Heart right ventricle (tissue), 16 donors: ENCODE data around the gene TOP3B. TPM values are rescaled to one million over a fixed set of nuclear protein-coding genes. Genes with fewer than 3 reads are reported as not detected.

ENCODE experiments used
- ATAC-seq, 8 donors: fragments of 200-7000 bp; cut with Tn5 transposase; one replicate each; pipeline ENCODE4 v1.9.1; 2020; ENCODE audit warnings: mild to moderate bottlenecking in 8 of 8, moderate library complexity in 8 of 8, moderate number of reproducible peaks in 1 of 8
- DNase-seq, 2 donors: peaks; one replicate each; pipeline ENCODE4 v3.0.0-alpha.2; 2020
- H3K27ac ChIP-seq, 10 donors: fragments of 200-600 bp; sonication (generic) in 2 of 10; one replicate each; pipeline versions ENCODE4 v1.5.0 to v1.8.0; 2020 to 2022; ENCODE audit warnings: mild to moderate bottlenecking in 3 of 10
- H3K27me3 ChIP-seq, 7 donors: fragments of 200-600 bp; one replicate each; pipeline ENCODE4 v1.8.0; 2021 to 2022; ENCODE audit warnings: mild to moderate bottlenecking in 2 of 7
- H3K36me3 ChIP-seq, 9 donors: fragments of 200-600 bp; sonication (generic) in 1 of 9; one replicate each; pipeline versions ENCODE4 v1.5.0 to v1.8.0; 2020 to 2022; ENCODE audit warnings: mild to moderate bottlenecking in 2 of 9
- H3K4me1 ChIP-seq, 9 donors: fragments of 200-600 bp; sonication (generic) in 1 of 9; one replicate each; pipeline versions ENCODE4 v1.5.0 to v1.8.0; 2020 to 2022; ENCODE audit warnings: mild to moderate bottlenecking in 4 of 9
- H3K4me3 ChIP-seq, 10 donors: fragments of 200-600 bp; sonication (generic) in 2 of 10; one replicate each; pipeline versions ENCODE4 v1.5.0 to v1.8.0; 2020 to 2022; ENCODE audit warnings: mild to moderate bottlenecking in 7 of 10, moderate library complexity in 2 of 10
- H3K9me3 ChIP-seq, 11 donors: fragments of 200-600 bp in 10 of 11; sonication (generic) in 2 of 11; one replicate each; pipeline versions ENCODE4 v1.5.0 to v1.8.0; 2013 to 2022; ENCODE audit warnings: mild to moderate bottlenecking in 2 of 11, control low read depth in 1 of 11, moderate library complexity in 1 of 11
- WGBS, 2 donors: extraction: QIAGEN DNeasy Blood & Tissue Kit; methylation state at CpG; one replicate each; pipeline ENCODE4 v1.1.7; 2013; ENCODE audit warnings: inconsistent platforms in 1 of 2; 5-methylcytosine and 5-hydroxymethylcytosine counted together
- intact Hi-C, 10 donors: fragments of 100-400 bp; cut with DNase I; formaldehyde crosslinking; loops; one replicate each; pipeline versions ENCODE4 v1.11.1 to v1.14.2; 2022
- polyA plus RNA-seq, 2 donors: library from polyadenylated mRNA; stranded (reverse); fragments of 200-250 nt; gene quantifications; one replicate each; pipeline ENCODE4 v1.2.3, GENCODE V29; 2013
- total RNA-seq, 10 donors: library from RNA; stranded (reverse); fragmentation: NEBNext Ultra II Directional in 3 of 10; extraction: Animal tissue kit (Norgen Biotek cat#: 25700) in 3 of 10; gene quantifications; one replicate each; pipeline versions ENCODE4 v1.2.1 to v1.2.4, GENCODE V29; 2021 to 2023
- TF ChIP-seq, protein P1 (sequence below), 9 donors: fragments of 200-600 bp; sonication (generic) in 2 of 9; IDR thresholded peaks; one replicate each; pipeline versions ENCODE4 v1.5.0 to v1.8.0; 2021 to 2022; ENCODE audit warnings: antibody characterized with exemption in 9 of 9, mild to moderate bottlenecking in 5 of 9, moderate library complexity in 1 of 9
- donor health status: Arrhythmogenic right ventricular cardiomyopathy.
- donor health status: ischemic (EF 13 %, LVEDD 7.1; RV severe dilation, severe dysfunction).
- donor health status: healthy with polysubstance abuse.
- donor health status: DM: no; HTN: yes; CAD: no.
- donor health status: DM: no; HTN: no; CAD: no.
- donor health status: ischemic (EF 25% LVEDD 6.9; RV normal size, moderate dysfunction).
- donor health status: ischemic (EF 25% LVEDD 5.7; RV mildly dilated, moderate dysfunction).
- donor health status: healthy.
- donor health status: DM: yes; HTN: yes; CAD: no.
- donor health status: Ischemic cardiomyopathy.
- donor health status: ischemic (EF 35%, LVEDD 5.7; RV mildly dilated, moderate dysfunction).
- donor health status: nonischemic (EF 11% LVEDD 7.7; RV severe dilation, severe dysfunction).
- donor health status: DM: yes; HTN: yes; CAD: no.
- donor health status: PGD.
- donor health status: ischemic (EF 29% LVEDD 5.4; RV normal size, mild dysfunction).
- donor health status: nonischemic (EF 23%, LVEDD 6.1; RV moderate dilation, normal function).

TOP3B gene
- total and polyA plus RNA-seq, 12 donors: 7.8 to 20.0 (median 10.8) TPM

- H3K27ac ChIP-seq: no peak overlapping the region
- DNase-seq: no peak
- H3K4me3 ChIP-seq: no peak overlapping the region
- ATAC-seq: no peak
- TF ChIP-seq, protein P1, sequence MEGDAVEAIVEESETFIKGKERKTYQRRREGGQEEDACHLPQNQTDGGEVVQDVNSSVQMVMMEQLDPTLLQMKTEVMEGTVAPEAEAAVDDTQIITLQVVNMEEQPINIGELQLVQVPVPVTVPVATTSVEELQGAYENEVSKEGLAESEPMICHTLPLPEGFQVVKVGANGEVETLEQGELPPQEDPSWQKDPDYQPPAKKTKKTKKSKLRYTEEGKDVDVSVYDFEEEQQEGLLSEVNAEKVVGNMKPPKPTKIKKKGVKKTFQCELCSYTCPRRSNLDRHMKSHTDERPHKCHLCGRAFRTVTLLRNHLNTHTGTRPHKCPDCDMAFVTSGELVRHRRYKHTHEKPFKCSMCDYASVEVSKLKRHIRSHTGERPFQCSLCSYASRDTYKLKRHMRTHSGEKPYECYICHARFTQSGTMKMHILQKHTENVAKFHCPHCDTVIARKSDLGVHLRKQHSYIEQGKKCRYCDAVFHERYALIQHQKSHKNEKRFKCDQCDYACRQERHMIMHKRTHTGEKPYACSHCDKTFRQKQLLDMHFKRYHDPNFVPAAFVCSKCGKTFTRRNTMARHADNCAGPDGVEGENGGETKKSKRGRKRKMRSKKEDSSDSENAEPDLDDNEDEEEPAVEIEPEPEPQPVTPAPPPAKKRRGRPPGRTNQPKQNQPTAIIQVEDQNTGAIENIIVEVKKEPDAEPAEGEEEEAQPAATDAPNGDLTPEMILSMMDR (IDR thresholded peaks at IDR 0.05): no peak
- WGBS, 2 donors: 92 to 93% methylated on average over 7 of the region's 7 CpGs
- H3K27me3 ChIP-seq: no peaks in the 10 kb centered on the region
- H3K9me3 ChIP-seq: no peaks in the 10 kb centered on the region
- intact Hi-C loops: no loop called here
- peaks cover 0 to 7% (median 0%) of the 10 kb centered on the region in 9 donors for H3K4me1 ChIP-seq
- peaks cover 0 to 100% (median 61%) of the 10 kb centered on the region in 9 donors for H3K36me3 ChIP-seq
Measured at GRCh38 chr22:21963286-21963685, 19.3 kb downstream of the TOP3B start.

DNA sequence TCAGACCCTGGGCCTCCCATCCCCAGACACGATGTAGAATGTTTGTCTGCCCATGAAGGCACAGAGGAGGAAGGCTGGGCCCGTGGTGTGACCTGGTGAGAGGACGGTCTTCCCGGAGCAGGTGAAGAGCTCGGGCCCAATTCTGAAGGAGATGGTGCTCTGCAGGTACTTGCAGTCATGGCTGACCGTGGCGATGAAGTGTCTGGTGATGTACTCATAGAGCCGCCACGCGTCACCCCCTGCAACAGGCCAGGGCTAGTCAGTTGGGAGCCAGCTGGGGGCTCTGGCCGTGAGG is 20.0 kb downstream of the TOP3B start:
- no peaks in the 10 kb centered on the region for H3K27me3 ChIP-seq
- whole genome bisulfite sequencing, 2 donors: 93 to 95% methylated on average over 11 of the region's 11 CpGs
- intact Hi-C loops: no loop called here
- ATAC-seq: no peak
- no peak overlapping the region for H3K4me3 ChIP-seq
- H3K4me1 ChIP-seq: peaks cover 0 to 7% (median 0%) of the 10 kb centered on the region in 9 donors
- DNase-seq: no peak
- H3K36me3 ChIP-seq: peaks cover 0 to 99% (median 57%) of the 10 kb centered on the region in 9 donors
- no peak overlapping the region for H3K27ac ChIP-seq
- no peaks in the 10 kb centered on the region for H3K9me3 ChIP-seq
- TF ChIP-seq, protein P1 (IDR thresholded peaks at IDR 0.05): no peak

GRCh38 chr22:21961886-21962654 is 20.5 kb downstream of the TOP3B start:
- intact Hi-C loops: no loop called here
- peaks cover 0 to 7% (median 0%) of the 10 kb centered on the region in 9 donors for H3K4me1 ChIP-seq
- 91 to 93% methylated on average over 23 of the region's 23 CpGs for WGBS, 2 donors
- H3K4me3 ChIP-seq: no peak overlapping the region
- no peaks in the 10 kb centered on the region for H3K27me3 ChIP-seq
- no peaks in the 10 kb centered on the region for H3K9me3 ChIP-seq
- peak in 5 of 8 donors; percentile 18 to 58 (median 25) for ATAC-seq
- no peak for DNase-seq
- TF ChIP-seq, protein P1 (IDR thresholded peaks at IDR 0.05): no peak
- no peak overlapping the region for H3K27ac ChIP-seq
- peaks cover 0 to 94% (median 52%) of the 10 kb centered on the region in 9 donors for H3K36me3 ChIP-seq

- Histone ChIP-seq H3K36me3 (peaks cover 0 to 86% (median 47%) of the 10 kb centered on the region in 9 donors), H3K27ac (no peak overlapping the region), H3K9me3 (no peaks in the 10 kb centered on the region), H3K4me1 (peaks cover 0 to 7% (median 0%) of the 10 kb centered on the region in 9 donors), H3K27me3 (no peaks in the 10 kb centered on the region), H3K4me3 (no peak overlapping the region)
- ATAC-seq: peak in 2 of 8 donors; percentile 4
- intact Hi-C loops: no loop called here
- 87 to 89% methylated on average over 18 of the region's 18 CpGs for WGBS, 2 donors
- no peak for DNase-seq
- TF ChIP-seq, protein P1 (IDR thresholded peaks at IDR 0.05): no peak
Measured at GRCh38 chr22:21961127-21961867, 21.3 kb downstream of the TOP3B start.
